HG02884 (cell line): Measurements from ENCODE around the gene RABEP2.

Experiments used
- ATAC-seq: cut with Tn5 transposase; IDR thresholded peaks from one replicate; pipeline ENCODE4 v1.9.1; 2021; ENCODE audit warnings: mild to moderate bottlenecking, moderate library complexity; ENCODE audit not compliant: unreplicated experiment

The RABEP2 gene

GRCh38 chr16:28859326-28859725 lies 65.7 kb downstream of the RABEP2 start:
- no peak for ATAC-seq

GRCh38 chr16:28858421-28858820 lies 66.6 kb downstream of the RABEP2 start:
- no peak for ATAC-seq
